ENCODE data around the gene SLC66A2.
"Not testable (repeated sequence)": the region's sequence is repeated elsewhere in the genome, so short reads cannot be mapped to it uniquely, and the experiment has no call there.

SLC66A2 gene

DNA sequence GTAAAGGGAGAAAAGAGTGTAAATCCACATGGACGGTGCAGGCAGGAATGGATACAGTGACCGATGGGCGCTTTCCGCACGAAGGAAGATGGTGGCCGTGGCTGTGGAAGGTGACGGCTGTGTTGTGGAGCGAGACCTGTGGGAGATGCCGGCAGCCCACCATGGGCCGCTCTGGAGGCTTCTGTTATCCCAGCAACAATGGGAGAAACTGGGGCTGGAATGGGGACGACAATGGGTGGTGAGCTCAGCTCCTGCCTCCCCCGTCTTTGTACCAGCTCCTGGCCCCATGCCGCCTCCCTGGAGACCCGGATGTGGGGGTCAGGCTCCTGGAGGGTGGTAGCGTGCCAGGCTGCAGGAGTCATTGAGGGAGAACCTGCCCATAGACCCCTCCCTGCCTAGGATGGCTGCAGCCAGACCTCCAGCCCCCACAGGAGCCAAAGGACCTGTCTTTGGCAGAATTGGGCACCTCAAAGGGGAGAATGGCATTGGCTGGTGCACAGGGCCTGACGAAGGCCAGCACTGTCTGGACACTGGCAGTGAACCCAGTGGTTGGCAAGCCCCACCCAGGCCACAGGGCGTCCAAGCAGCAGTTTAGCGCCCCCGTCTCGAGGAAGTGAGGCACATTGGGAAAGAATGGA is 72.6 kb downstream of the SLC66A2 start:
- intact Hi-C loops (cut with DNase I): no loop called here
- peak in 6 of 42 donors; percentile 4 to 26 (median 10) for DNase-seq

DNA sequence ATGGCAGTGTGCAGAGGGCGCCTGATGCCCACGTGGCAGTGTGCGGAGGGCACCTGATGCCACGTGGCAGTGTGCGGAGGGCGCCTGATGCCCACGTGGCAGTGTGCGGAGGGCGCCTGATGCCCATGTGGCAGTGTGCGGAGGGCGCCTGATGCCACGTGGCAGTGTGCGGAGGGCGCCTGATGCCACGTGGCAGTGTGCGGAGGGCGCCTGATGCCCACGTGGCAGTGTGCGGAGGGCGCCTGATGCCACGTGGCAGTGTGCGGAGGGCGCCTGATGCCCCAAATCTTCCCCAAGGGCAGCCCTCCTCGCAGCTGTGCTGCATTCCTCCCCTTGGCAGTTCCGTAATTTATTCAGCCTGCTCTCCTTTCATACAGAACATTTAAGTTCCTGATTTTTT is 73.2 kb downstream of the SLC66A2 start:
- intact Hi-C loops (cut with DNase I): not testable (repeated sequence)
- peak in 1 of 42 donors; percentile 8 for DNase-seq

DNA sequence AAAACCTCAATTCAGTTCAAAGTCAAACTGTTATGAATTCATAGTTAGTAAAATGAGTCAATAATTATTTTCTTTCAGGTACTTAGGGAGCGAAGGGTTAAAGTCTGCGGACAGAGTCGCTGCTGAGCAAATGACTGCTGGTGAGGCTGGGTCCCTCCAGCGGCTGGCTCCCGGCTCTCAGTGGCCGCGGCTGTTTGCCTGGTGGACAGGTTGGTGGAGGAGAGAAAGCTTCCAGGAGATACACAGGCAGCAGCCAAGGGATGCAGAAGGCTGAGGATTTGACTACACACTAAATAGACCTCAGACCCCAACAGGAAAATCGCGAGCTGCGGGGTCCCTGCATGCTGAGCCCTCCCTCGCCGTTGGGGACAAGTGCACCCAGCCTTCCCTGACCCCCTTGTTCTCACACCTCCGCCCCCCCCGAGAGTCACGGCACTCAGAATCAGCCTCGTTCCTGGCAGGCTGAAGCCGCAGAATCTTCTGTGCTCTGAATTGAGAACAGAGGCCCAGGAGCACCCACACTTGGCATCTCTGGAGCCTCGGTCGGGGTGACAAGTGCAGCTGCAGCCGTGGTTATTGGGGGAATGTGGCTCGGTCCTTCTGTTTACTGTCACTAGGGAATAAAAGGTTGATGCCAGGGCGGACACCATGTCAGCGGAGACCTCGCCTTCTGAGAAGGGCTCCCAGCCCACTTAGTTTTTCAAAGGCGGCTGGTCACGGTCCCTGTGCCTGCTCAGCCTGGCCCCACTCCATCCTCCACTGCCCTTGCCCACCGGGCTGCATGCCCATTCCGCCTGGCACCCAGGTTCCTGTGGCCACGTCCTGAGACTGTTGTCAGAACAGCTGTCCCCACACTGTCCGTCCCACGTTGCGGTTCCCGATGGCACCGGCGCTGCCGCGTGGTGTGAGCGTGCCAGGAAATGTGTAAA is 74.0 kb downstream of the SLC66A2 start:
- intact Hi-C loops (cut with DNase I): no loop called here
- DNase-seq: peak in 8 of 42 donors; percentile 9 to 44 (median 30)

DNA sequence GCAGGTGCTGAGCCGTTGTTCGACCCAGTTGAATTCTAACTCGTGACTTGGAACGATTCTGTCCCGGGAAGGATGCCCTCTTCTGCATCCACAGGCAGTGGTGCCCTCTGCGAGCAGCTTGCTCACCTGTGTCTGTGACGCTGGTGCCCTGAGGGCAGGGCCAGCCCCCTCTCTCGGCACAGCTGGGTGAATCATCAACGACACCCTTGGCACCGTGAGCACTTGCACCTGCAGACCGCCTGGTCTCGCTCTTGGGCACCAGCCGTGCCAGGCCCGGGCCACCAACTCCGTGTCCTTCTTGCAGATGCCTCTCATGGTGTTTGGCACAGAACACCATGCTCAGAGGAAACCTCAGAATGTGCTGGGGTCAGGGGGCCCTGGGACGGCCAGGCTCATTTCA is 75.0 kb downstream of the SLC66A2 start:
- intact Hi-C loops (cut with DNase I): no loop called here
- peak in 6 of 42 donors; percentile 1 to 38 (median 26) for DNase-seq

DNA sequence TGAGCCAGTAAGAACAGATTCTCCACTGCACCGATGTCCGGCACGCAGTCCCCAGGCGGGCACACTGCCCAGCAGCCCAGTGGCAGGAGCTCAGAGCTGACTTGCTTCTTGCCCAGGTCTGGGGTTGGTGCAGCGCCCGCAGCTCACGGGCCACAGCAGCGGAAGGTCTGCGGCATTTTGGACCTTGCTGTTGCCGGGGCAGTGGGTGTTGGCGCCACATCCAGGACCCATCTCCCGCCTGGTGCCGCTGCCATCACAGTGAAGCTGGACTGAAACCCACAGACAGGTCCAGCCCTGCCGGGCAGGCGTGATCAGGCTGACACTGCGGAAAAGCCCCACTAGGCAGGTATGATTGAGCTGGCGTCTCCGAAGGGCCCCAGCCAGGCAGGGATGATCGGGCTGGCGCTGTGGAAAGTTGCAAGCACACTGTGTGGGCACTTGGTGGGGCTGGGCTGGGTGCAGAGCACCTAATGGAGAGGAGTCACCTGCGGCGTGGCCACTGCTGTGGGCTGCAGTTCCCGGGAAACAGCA is 75.5 kb downstream of the SLC66A2 start:
- DNase-seq: peak in 10 of 42 donors; percentile 10 to 47 (median 24)
- intact Hi-C loops (cut with DNase I): no loop called here

DNA sequence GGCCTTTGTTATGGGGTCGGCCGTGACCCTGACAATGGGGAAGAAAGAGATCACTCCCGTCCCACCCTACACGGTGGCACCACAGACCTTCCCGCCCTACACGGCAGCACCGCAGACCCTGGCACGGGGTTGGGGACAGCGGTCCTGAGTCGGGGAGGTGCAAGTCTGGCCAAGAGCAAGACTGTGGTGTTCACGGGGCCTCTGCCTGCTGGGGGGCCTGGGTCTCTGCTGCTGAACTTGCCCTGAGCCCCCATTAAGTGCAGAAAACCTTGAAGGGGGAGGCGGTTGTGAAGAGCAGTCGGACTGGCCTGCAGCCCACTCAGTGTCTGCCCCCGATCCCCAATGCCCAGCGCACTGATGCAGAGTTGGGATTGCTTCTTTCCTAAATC is 75.9 kb downstream of the SLC66A2 start:
- intact Hi-C loops (cut with DNase I): no loop called here
- DNase-seq: peak in 3 of 42 donors; percentile 4 to 8 (median 7)

DNA sequence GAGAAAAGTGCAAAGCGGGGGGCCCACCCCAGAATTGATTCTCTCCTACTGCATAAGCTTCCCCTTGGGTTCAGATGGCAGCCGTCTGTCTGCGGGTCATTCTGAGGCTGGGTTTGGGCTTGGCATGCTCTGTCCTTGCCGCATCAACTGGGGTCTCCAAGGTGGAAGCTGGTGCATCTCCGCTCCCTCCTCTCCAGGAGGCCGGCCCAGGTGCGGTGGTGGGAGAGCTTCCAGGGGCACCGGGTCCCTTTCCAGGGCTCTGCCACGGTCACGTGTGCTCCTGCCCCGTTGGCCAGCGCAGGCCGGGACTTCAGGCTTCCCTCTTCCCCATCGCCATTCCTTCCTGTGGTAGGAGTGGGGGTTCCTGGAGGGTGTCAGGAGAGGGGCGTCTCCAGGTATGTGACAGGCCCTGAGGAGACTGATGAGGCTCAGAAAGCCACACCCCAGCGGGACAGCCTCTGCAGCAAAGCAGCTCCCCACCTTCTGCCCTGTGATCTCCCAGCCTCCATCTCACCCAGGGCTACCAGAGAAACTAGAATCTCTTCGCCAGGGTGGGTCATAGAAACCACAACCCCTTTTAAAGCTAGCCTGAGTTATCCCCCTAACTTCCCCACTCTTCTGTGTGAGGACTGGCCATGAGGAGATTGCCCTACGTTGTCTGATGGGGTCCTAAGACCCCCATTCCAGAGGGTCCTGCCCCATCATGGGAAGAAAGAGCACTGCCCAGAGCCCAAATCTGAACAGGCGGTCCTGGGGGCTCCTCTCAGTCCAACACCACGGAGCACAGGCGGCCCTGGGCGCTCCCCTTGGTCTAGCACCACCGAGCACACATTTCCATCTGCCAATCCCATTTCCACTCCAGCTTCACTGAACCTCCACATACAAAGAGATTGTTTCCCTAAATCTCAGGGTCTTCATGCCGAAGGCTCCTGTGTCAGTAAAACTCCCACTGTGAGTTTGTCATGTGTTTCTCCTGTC is 76.6 kb downstream of the SLC66A2 start:
- intact Hi-C loops (cut with DNase I): no loop called here
- DNase-seq: peak in 4 of 42 donors; percentile 1 to 20 (median 8)

GRCh38 chr18:79873449-79874110 is 77.9 kb downstream of the SLC66A2 start:
- peak in 6 of 42 donors; percentile 8 to 40 (median 23) for DNase-seq
- intact Hi-C loops (cut with DNase I): no loop called here

- intact Hi-C loops (cut with DNase I): no loop called here
- peak in 9 of 42 donors; percentile 2 to 32 (median 13) for DNase-seq
Observed at GRCh38 chr18:79872527-79873444, 78.7 kb downstream of the SLC66A2 start.

DNA sequence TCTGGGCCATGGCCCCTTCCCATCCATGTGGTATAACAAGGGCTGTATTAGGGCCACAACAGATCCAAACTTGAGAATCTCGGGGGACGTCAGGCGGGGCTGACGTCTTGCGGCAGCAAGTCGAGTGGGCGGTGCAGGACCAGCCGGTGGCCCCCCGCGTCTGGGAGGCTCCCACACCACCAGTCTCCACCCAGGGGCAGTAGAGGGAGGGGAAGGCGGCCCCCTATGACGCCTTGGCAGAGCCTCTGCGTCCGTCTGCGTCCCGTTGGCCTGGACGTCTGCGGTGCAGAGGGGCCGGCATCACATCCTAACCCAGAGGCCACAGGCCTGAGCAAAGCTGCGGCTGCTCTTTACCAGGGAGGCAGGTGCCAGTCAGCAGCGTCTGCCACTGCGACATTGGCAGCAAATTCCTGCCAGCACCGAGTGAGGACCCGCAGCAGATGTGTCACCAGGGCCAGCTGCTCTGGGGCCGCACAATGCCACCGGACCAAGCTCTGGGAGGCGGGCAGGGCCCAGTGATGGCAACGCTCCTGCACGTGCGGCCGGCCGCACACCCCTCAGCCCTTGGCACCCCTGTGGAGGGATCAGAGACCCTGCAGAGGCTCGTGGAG is 79.9 kb downstream of the SLC66A2 start:
- peak in 9 of 42 donors; percentile 1 to 44 (median 18) for DNase-seq

GRCh38 chr18:79871026-79871390 is 80.4 kb downstream of the SLC66A2 start:
- intact Hi-C loops (cut with DNase I): no loop called here
- DNase-seq: peak in 8 of 42 donors; percentile 0 to 42 (median 14)

More for the DNA sequence above, 79.9 kb downstream of the SLC66A2 start:
- intact Hi-C loops (cut with DNase I): no loop called here

DNA sequence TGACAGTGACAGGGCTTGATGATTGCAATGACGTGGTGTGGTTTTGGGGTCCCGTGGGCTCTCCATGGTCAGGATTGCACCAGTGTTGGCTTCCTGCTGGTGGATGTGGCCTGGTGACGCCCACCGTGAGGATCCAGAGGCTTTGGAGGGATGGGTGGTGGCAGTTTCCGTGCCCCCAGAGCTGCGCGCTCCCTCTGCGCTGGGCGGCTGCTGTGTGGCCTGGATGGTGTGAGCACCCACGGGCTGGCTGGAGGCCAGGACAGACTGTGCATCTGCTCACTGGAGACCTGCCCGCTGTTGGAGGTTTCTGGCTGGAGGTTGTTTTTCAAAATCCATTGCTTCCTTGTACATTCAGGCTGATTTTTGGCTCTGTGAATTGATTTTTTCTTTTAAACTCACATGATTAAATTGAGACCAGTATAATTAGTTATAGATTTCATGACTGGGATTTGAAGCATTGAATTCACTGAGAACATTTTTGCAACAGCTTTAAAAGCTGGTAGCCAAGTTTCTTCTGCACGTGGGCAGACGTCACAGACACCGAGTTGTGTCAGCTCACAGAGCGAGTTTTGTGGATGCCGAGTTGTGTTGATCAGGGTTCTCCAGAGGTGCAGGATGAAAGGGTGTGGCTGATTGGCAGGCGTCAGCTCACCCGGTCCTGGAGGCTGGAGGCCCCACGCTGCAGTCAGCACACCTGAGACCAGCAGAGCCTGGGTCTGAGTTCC is 81.0 kb downstream of the SLC66A2 start:
- intact Hi-C loops (cut with DNase I): no loop called here
- peak in 20 of 42 donors; percentile 11 to 58 (median 34) for DNase-seq

DNA sequence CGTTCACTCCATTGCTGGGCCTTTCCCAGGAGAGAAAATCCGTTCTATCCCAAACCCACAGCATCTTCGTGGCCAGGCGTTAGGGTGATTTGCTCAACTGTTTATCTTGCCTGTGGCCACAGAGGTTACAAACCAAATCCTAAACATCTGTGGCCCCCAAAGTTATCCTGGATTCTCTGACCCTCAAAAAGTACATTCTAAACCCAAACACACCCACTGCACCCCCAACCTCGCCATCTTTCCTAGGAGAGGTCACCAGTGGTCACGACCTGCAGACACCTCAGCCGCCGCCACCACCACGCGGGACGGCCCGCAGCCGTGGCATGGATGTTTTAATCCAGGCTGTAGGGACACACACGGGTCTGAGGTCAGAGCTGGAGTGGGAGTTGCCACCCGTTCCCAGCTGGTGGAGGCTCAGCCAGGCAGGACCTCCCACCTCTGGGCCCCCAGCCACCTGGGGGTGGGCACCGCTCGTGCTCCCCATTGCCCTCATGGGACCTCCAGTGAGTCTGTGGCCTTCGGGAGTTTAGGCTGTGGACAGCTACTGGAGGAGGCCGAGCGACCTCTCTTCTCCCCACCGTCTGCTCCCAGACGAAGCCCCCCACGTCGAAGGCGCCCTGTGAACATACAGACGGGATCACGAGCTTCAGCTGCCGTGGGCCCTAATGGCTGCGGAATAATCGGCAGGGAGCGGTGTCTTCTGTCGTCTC is 81.7 kb downstream of the SLC66A2 start:
- peak in 7 of 42 donors; percentile 1 to 38 (median 14) for DNase-seq
- intact Hi-C loops (cut with DNase I): no loop called here

DNA sequence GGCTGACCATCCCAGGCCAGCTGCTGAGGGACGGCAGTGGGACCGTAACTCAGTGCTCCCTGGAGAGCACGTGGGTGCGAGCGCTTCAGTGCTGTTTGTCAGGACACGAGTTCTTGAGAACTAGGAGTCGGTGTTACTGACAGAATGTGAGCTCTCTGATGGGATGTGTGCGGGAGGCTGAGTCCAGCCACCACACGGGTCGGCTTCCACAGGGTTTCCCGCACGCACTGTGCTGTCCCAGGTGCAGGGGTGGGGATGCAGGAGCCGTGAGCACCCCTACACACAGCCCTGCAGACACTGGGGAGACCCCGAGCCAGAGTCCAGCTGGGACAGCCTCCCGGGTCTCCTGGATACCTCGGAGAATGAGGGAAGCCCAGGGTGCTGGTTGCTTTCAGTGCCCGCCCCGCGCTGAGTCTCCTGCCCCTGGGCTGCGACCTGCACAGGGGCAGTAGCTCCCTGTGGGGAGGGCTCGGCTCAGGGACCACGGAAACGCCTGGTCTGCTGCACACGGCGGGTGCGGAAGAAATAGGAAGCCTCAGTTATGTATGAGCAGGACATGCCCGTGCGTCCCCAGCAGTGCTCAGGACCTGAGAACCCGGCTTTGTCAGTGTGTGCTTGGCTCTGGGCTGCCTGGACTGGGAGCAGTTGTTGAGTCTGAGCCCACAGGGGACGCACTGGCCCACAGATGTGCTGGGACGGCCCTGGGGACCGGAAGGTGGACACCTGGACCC is 82.5 kb downstream of the SLC66A2 start:
- intact Hi-C loops (cut with DNase I): no loop called here
- peak in 7 of 42 donors; percentile 2 to 31 (median 14) for DNase-seq
